OCI-M2 (cell line): ENCODE measurements around the gene NPIPA3.
A peak's percentile ranks its signal among the peaks of the same experiment; 100 is the strongest.
"Not testable (repeated sequence)": the region's sequence is repeated elsewhere in the genome, so short reads cannot be mapped to it uniquely, and the experiment has no call there.

Source experiments
- DNase-seq: peaks from one replicate; lab custom pipeline; 2025; ENCODE audit not compliant: unreplicated experiment; lab: John Stamatoyannopoulos, UW

Gene NPIPA3

DNA sequence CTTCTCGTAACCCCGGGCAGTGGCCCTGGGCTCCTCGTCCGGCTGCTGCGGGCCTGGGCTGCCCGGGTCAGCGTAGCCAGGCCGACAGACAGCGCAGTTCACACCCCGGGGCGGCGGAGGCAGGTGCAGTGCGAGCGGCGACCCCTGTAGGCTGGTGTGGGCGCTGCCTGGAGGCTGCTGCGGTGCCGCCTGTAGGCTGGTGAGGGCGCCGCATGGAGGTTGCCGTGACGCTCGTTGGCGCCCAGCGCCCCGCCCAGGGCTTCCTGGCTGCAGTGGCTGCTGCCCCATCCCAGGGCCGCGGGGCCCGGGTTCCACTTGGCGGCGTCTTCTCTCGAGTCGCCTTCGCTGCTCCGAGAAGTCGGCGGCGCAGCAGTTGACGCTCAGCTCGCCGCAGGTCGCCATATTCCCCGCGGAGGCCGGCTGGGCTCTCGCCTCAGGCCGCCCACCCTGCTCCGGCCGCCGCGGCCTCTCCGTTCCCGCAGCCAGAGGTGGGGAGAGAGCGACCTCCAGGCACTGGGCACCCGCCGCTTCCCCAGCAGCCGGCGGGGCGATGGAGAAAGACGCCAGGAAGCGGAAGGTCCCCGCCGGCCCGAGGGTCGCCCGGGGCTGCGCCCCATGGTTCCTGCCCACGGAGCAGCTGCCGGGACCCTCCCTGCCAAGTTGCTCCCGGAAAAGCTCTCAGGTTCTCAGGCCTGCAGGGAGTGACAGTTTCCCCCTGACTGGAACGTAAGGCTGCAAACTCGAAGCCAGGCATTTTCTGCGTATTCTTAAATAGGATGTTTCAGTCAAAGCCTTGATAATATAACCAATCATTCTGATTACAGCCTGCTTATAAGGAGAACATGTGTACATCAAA lies at the start of gene NPIPA3:
NPIPA3 (plus strand) TSS at position 256 of the 856 bp plus-strand sequence. CDS start 5,533 bp downstream, outside the sequence.
- not testable (repeated sequence) for DNase-seq

GRCh38 chr16:14658063-14658462 lies 45.1 kb upstream of the NPIPA3 start:
- DNase-seq = no peak

GRCh38 chr16:14667347-14668266 lies 35.6 kb upstream of the NPIPA3 start:
- no peak for DNase-seq

DNA sequence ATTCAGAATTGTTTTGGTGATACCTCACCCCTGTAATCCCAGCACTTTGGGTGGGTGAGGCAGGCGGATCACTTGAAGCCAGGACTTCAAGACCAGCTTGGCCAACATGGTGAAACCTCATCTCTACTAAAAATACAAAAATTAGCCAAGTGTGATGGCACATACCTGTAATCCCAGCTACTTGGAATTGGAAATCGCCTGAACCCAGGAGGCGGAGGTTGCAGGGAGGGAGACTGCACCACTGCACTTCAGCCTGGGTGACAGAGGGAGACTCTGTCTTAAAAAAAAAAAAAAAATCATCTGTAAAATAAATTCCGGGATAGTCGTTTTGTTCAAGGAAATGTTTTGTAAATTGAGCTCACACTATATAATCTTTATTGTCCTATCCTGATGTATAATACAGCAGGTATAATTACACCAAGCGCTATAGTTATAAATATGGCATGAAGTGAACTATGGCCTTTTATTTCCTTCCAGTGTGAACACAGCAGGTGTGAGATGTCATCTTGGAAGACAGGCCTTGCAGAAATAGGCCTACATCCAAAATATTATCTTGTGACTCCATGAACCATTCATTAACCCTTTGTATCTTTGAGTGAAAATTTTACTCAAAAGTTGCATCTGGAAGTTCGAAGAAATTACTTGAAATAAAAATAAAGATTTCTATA lies 34.5 kb upstream of the NPIPA3 start:
- DNase-seq = no peak

DNA sequence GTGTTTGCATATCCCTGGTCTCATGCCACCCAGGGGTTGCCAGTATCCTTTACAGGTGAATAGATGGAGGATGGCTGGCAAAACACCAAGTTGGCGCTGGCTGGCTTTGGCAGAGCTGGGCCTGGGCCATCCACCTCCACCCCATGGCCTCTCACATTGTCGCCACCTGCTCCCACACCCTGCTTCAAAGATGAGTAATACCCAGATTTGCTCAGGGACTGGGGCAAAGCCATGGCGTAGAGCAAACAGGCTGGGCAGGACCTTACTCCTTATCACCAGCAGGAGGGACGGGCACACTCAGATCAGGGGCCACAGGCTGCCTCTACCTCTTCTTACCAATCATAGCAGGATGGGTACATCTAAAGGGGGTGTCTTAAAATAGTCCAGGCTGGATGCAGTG lies 33.4 kb upstream of the NPIPA3 start:
- no peak for DNase-seq

GRCh38 chr16:14672403-14672971 lies 30.7 kb upstream of the NPIPA3 start:
- DNase-seq = no peak

DNA sequence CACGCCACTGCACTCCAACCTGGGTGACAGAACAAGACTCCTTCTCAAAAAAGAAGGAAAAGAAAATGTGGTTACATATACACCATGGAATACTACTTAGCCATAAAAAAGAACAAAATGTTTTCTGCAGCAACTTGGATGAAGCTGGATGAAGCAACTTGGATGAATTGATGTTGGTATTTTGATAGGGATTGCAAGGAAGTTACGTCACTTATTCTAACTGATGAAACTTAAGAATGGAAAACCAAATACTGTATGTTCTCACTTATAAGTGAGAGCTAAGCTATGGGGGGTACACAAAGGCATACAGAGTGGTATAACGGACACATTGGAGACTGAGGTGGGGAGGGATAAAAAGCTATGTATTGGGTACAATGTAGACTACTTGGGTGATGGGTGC lies 26.6 kb upstream of the NPIPA3 start:
- no peak for DNase-seq

GRCh38 chr16:14677627-14678026 lies 25.6 kb upstream of the NPIPA3 start:
- DNase-seq = no peak

- DNase-seq = no peak
Measured at GRCh38 chr16:14678748-14679497, 24.3 kb upstream of the NPIPA3 start.

GRCh38 chr16:14680396-14680795 lies 22.8 kb upstream of the NPIPA3 start:
- not testable (repeated sequence) for DNase-seq

GRCh38 chr16:14681115-14681514 lies 22.1 kb upstream of the NPIPA3 start:
- DNase-seq = no peak

GRCh38 chr16:14682121-14682520 lies 21.1 kb upstream of the NPIPA3 start:
- DNase-seq = no peak

DNA sequence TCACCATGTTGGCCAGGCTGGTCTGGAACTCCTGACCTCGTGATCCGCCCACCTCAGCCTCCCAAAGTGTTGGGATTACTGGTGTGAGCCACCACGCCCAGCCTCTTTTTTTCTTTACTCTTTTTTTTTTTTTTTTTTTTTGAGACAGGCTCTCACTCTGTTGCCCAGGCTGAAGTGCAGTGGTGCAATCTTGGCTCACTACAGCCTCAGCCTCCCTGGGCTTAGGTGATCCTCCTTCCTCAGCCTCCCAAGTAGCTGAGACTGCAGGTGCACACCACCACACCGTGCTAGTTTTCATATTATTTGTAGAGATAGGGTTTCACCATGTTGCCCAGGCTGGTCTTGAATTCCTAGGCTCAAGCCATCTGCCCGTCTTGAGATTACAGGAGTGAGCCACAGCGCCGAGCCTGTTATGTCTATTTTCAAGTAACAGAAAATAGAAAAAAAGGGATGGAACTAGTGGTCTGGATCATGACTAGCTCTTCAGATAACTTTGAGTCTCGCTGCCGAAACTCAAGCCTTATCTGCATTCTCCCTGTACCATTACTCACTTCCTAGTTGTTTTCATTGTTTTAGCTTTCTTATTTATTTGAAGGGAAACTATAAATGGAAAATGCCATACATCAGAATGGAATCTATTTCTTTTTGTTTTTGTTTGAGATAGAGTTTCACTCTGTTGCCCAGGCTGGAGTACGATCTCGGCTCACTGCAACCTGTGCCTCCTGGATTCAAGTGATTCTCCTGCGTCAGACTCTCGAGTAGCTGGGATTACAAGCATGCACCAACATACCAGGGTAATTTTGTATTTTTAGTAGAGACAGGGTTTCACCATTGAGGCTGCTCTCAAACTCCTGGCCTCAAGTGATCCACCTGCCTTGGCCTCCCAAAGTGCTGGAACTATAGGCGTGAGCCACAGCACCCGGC lies 17.1 kb upstream of the NPIPA3 start:
- peak; percentile 7 for DNase-seq

- DNase-seq = not testable (repeated sequence)
Measured at GRCh38 chr16:14694129-14694528, 9.1 kb upstream of the NPIPA3 start, which contains the start of gene PLA2G10. TSS of gene PLA2G10 (minus strand) at chr16:14694308. CDS start at chr16:14694229, 79 bp downstream.

GRCh38 chr16:14701859-14702258 lies 1.4 kb upstream of the NPIPA3 start:
- not testable (repeated sequence) for DNase-seq

DNA sequence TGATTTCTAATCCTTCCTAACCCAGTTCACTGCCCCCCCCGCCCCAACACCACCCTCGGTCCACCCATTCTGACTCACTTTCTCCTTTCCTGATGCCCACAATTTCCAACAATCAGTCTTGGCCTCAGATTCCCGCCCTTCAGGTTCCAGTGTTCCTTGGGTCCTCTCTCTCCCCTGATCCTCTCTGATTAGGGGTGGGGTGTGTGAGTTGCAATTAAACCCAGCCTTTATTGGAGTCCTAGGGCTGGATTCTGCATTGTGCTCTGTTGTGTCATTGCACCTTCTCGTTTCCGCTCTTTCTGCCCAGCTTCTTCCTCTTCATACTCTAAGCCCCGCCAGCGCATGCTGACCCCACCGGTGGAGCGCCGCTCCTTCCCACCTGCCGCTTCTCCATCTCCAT lies 539 bp upstream of the NPIPA3 start:
- DNase-seq = not testable (repeated sequence)

DNA sequence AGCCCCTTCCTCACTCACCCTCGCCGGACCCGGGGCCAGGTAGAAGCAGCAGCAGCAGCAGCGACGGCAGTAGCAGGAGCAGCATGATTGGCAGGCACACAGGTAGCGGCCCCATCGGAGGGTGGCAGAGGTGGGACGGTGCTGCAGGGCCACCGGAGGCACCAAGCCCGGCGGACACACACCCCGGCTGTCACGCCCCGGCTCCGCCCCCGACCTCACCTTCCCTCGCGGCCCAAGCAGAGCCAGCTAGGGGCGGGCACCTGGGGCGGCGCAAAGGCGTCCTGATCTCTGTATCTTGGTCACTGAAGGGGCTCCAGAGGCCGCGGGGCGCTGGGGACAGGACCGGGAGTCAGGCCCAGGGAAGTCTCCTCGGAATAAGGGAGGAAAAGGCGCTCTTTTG lies 30.0 kb downstream of the NPIPA3 start:
- DNase-seq = not testable (repeated sequence)

- DNase-seq = not testable (repeated sequence)
Measured at GRCh38 chr16:14740832-14741385, 37.7 kb downstream of the NPIPA3 start.

GRCh38 chr16:14741794-14742193 lies 38.6 kb downstream of the NPIPA3 start:
- not testable (repeated sequence) for DNase-seq
